ENCODE results near the gene RAB25.

RAB25 gene

DNA sequence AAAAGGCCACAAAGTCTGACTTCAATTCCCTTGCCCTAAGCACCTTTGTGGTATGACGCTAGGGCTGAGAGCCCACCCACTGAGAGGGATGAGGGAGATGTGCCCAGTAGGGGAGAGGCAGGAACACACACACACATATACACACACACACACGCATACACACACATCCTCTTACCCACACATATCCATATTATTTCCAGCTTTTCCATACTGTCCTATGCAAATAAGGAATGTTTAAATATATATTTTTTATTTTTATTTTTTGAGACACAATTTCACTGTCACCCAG is 3.0 kb downstream of the RAB25 start:
- CTCF ChIA-PET: interaction anchor here (1.0 to 3.5 kb wide), 6 partner anchors 12 to 161 kb away, joined by 3 to 27 read pairs (median 5); partner anchors contain the start of gene KHDC4
- POLR2A ChIA-PET: no interaction called here
- DNase-seq (ENCODE audit: extremely low spot score): no peak
- TF ChIP-seq, protein P1, sequence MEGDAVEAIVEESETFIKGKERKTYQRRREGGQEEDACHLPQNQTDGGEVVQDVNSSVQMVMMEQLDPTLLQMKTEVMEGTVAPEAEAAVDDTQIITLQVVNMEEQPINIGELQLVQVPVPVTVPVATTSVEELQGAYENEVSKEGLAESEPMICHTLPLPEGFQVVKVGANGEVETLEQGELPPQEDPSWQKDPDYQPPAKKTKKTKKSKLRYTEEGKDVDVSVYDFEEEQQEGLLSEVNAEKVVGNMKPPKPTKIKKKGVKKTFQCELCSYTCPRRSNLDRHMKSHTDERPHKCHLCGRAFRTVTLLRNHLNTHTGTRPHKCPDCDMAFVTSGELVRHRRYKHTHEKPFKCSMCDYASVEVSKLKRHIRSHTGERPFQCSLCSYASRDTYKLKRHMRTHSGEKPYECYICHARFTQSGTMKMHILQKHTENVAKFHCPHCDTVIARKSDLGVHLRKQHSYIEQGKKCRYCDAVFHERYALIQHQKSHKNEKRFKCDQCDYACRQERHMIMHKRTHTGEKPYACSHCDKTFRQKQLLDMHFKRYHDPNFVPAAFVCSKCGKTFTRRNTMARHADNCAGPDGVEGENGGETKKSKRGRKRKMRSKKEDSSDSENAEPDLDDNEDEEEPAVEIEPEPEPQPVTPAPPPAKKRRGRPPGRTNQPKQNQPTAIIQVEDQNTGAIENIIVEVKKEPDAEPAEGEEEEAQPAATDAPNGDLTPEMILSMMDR (IDR thresholded peaks at IDR 0.05; ENCODE audit: control extremely low read depth, extremely low read depth, low read depth, missing control alignments): no peak

DNA sequence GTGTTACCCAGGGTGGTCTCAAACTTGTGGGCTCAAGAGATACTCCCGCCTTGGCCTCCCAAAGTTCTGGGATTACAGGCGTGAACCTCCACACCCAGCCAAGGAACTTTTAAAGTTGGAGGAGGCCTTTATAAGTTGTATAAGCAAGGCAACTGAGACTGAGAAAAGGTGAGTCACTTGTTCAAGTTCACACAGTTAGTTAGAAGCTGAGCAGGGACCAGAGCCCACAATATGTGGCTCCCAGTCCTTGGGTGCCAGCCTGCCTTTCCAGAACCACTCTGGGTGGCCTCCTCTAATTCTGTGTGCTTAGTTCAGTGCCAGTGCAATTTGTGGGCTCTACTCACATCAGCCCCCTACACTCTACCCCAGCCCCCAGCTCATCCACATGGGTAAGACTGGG is 3.7 kb downstream of the RAB25 start:
- TF ChIP-seq, protein P1 (IDR thresholded peaks at IDR 0.05; ENCODE audit: control extremely low read depth, extremely low read depth, low read depth, missing control alignments): no peak
- DNase-seq (ENCODE audit: extremely low spot score): no peak
- CTCF ChIA-PET: interaction anchor here (0.9 to 3.5 kb wide), 16 partner anchors 8 to 147 kb away, joined by 3 to 27 read pairs (median 5); partner anchors contain the start of genes KHDC4, LAMTOR2 and UBQLN4
- POLR2A ChIA-PET: interaction anchor here (1.0 kb wide), 1 partner anchor 132 kb away, joined by 3 read pairs; no protein-coding TSS in a partner anchor

DNA sequence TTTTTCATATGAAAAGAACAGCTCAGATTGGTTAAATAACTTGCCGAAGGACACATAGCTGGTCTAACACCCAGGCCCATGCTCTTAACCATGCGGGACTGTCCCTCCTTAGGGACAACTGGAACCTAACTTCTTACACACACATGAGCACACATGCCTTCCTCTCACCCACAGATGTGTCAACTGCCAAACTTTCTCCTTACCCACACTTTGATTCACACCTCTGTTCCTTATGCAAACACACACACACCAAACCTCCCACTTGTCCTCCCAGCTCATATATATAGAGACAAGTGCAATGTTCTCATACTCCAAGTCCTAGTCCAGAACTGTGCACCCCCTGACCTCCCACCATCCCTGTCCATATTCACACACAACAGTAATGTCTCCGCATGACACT is 4.3 kb downstream of the RAB25 start:
- ChIA-PET POLR2A (interaction anchor here (1.0 kb wide), 1 partner anchor 133 kb away, joined by 3 read pairs; no protein-coding TSS in a partner anchor), CTCF (interaction anchor here (0.9 to 3.5 kb wide), 25 partner anchors 8 to 815 kb away, joined by 3 to 27 read pairs (median 6); partner anchors contain the start of genes KHDC4, LAMTOR2, MEX3A and SSR2)
- TF ChIP-seq, protein P1 (IDR thresholded peaks at IDR 0.05; ENCODE audit: control extremely low read depth, extremely low read depth, low read depth, missing control alignments): no peak
- no peak for DNase-seq (ENCODE audit: extremely low spot score)

GRCh38 chr1:156065871-156066270 is 4.9 kb downstream of the RAB25 start:
- ChIA-PET POLR2A (interaction anchor here (0.5 kb wide), 1 partner anchor 50 kb away, joined by 3 read pairs; no protein-coding TSS in a partner anchor), CTCF (interaction anchor here (0.7 to 3.5 kb wide), 56 partner anchors 8 to 815 kb away, joined by 3 to 27 read pairs (median 4); partner anchors contain the start of genes KHDC4, LAMTOR2, MEX3A and SSR2)
- TF ChIP-seq, protein P1 (IDR thresholded peaks at IDR 0.05; ENCODE audit: control extremely low read depth, extremely low read depth, low read depth, missing control alignments): no peak
- no peak for DNase-seq (ENCODE audit: extremely low spot score)

DNA sequence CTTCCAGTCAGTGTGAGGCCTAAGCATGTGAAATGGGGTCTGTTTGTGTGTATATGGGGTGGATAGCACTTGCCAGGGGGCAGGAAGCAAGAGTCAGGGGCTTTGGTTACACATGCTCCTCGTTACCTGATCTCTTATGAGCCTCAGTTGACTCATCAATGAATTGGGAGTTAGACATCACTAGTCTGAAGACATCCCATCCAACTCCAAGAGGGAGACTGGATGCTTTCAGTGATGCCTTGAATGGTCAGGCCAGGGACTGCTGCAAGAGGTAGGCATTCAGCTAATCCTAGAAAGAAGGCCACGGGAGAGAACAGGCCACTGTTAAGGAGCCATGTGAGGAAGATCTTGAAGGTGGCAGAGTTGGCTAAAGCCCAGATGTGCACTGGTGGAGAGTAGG is 6.3 kb downstream of the RAB25 start:
- ChIA-PET CTCF (interaction anchor here (0.7 to 3.2 kb wide), 33 partner anchors 10 to 860 kb away, joined by 3 to 27 read pairs (median 6); partner anchors contain the start of genes KHDC4, LAMTOR2, MEX3A and SEMA4A), POLR2A (interaction anchor here (0.6 kb wide), 1 partner anchor 792 kb away, joined by 4 read pairs; no protein-coding TSS in a partner anchor)
- TF ChIP-seq, protein P1 (IDR thresholded peaks at IDR 0.05; ENCODE audit: control extremely low read depth, extremely low read depth, low read depth, missing control alignments): no peak
- DNase-seq (ENCODE audit: extremely low spot score): no peak

DNA sequence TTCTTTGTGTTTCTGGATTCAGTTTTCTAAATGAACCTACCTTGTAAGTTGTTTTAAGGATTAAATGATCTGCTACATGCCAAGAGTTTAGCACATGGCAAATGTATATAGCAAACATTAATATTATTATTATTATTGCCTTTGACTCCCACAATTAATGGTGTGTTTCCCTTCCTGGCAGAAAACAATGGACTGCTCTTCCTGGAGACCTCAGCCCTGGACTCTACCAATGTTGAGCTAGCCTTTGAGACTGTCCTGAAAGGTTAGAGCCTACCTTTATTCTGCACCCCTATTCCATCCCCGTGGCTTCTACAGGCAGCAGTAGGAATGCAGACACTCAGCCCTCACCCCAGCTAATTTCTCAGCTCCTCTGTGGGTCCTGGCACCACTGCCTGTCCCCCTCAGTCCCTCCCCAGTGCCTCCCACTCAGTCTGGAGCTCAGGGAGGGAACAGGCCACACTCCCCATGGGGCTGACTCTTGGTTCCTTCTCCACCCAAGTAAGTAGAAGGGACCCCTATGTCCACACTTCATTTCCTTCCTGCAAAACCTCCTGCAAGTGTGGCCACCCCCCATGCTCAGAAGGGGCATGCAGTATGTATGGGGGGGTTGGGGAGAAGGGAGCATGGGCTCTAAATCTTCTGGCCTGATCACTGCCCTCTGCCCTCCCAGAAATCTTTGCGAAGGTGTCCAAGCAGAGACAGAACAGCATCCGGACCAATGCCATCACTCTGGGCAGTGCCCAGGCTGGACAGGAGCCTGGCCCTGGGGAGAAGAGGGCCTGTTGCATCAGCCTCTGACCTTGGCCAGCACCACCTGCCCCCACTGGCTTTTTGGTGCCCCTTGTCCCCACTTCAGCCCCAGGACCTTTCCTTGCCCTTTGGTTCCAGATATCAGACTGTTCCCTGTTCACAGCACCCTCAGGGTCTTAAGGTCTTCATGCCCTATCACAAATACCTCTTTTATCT is 8.8 kb downstream of the RAB25 start:
- TF ChIP-seq, protein P1 (IDR thresholded peaks at IDR 0.05; ENCODE audit: control extremely low read depth, extremely low read depth, low read depth, missing control alignments): no peak
- CTCF ChIA-PET: interaction anchor here (1.0 kb wide), 1 partner anchor 27 kb away, joined by 3 read pairs; no protein-coding TSS in a partner anchor
- POLR2A ChIA-PET: no interaction called here

More for the DNA sequence above, 8.8 kb downstream of the RAB25 start:
- no peak for DNase-seq (ENCODE audit: extremely low spot score)
